ENCODE data around the gene PSMB3.
"Not testable (repeated sequence)": the region's sequence is repeated elsewhere in the genome, so short reads cannot be mapped to it uniquely, and the experiment has no call there.

PSMB3 gene

DNA sequence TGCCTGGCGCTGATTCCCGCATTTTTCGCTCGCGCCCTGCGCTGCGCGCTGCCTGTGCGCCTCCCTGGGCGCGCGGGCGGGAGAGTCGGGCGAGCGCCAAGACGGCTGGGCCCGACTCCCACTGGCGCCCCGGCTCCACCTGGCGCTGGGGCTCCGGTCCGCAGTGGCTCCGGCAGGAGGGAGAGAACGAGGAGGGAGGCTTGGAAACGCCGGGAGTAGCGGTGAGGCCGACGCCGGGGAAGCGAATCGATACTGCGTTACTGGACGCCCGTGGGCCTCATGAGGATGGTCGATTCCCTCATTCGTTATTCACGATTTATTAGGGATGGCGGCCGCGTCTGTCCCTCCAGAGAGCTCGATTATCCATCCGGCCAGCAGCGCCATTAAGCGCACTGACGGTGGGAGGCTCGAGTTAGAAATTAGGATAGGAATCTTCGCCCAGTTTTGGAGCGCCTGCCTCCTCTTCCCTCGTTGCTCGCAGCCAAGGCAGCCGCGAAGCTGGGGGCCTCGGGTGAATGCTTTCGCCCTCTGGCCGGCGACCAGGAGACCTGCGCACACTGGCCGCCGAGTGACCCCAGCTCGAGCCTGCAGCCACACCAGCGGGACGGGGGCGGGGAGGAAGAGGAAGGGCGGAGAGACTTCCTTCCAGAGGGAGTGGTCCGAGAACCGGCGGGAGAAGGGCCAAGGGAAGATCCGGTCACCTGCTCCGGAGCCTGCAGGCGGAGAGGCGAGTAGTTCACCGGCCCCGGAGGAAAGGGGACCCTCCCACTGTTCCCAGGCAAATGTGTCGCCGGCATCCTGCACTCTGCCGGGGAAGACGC is 3.1 kb upstream of the PSMB3 start:
- no peak for DNase-seq (ENCODE audit: low spot score)

DNA sequence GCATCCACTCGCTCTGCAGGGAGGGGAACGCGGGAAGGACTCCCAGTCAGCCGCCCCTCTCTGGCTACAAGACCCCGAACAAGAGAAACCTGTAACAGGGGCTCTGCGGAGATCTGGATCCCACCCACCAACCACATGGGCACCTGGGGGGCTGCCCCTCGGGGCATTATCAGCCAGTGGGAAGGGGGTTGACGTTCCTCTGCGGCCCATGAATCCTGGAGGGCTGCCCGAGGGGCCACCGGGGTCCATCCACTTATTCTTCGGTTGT is 2.6 kb upstream of the PSMB3 start:
- no peak for DNase-seq (ENCODE audit: low spot score)

DNA sequence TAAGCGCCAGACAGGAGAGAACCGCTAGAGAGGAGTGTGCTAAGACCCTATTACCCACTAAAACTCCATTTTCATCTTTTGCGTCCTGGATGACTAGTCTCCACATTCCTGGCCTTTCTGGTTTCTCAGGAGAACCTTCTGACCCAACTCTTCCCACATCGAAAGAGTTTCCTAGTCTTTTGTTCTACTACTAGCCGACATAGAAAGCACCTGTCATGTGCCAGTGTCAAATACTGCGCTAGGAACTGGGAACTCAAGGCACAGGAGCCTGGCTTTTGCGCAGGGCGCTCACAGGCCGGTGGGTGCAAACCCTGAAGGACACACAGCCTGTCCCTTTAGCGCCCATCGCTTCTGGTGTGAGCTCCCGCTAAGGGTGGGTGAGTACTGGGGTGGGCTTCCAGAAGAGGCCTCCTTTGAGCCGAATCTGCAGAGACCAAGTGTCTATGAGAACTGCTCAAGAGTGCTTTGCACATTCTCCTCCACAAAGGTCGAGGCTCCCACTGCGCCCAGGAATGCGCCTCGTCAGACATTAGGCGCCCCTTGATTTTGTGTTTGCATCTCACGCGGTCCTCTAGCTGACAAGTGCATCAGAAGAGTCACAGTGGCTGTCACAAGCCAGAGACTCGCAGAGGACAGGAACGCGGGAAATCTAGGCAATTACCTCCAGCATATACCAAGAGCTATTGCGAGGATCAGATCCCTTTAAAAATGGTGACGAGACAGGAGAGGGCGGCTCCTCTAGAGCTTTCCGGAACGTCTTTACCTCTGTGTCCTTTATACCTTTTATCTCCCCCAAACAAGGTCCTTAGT is 2.0 kb upstream of the PSMB3 start:
- no peak for DNase-seq (ENCODE audit: low spot score)

DNA sequence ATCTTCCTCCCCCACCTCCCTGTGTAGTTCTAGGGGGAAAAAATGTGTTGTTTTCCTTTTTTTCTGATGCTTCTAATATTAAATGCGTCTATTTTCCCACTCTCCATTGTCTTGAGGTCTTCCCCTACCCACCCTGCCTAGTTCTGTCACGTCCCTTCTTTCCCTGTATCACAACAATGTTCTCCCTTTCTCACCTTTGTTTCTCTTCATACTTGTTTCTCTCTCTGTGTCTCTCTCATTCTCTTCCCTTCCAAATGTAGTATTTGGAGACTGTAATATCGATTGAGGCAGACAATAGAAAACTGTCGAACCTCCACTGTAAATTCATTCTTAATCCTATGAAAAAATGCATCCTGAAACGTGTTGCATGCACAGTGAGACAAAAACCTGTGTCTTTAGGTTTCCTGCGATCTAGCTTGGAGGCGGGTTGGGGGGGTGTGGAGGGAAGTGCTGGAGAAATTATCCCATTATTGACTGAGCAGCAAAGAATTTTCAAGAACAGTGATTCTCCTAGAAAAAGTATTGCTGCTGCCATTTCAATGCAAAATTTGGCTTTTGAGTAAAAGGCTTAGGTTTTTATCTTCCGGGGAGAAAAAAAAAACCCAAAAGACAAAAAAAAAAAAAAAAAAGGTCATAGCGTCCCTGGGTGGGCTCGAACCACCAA is 1.3 kb upstream of the PSMB3 start:
- DNase-seq (ENCODE audit: low spot score): no peak

DNA sequence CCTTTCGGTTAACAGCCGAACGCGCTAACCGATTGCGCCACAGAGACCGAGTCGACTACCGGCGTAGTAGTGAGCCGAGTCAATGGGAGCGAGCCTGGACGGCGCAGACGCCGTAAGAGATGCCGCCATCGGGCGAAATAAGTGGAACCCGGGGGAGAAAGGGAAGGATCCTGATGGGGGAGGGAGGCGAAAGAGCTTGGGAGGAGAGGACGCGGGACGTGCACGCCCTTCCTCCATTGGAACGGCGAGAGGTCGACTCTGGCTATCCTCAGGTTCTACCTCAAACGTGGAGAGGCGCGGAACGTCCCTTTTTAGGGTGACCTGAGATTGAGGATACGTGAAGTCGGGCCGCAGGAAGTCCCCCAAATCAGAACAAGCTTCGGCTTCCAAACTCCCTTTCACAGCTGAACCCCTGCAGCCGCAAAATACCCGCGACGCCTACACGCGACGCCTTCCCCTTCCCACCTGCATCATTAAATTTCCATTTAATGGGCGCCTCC is 683 bp upstream of the PSMB3 start:
- peak; percentile 83 for DNase-seq (ENCODE audit: low spot score)

DNA sequence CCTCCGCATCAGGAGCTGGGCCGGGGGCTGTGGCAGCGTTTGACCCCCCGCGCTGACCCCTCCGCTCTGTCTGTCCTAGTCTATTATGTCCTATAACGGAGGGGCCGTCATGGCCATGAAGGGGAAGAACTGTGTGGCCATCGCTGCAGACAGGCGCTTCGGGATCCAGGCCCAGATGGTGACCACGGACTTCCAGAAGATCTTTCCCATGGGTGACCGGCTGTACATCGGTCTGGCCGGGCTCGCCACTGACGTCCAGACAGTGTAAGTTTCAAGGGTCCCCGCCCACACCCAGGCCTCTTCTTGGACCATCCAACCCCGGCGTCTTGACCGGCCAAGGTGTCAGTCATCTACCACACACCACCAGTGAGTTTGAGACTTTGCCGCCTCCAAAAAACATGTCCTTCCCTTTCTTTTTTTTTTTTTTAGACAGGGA is 548 bp downstream of the PSMB3 start:
- DNase-seq (ENCODE audit: low spot score): no peak

DNA sequence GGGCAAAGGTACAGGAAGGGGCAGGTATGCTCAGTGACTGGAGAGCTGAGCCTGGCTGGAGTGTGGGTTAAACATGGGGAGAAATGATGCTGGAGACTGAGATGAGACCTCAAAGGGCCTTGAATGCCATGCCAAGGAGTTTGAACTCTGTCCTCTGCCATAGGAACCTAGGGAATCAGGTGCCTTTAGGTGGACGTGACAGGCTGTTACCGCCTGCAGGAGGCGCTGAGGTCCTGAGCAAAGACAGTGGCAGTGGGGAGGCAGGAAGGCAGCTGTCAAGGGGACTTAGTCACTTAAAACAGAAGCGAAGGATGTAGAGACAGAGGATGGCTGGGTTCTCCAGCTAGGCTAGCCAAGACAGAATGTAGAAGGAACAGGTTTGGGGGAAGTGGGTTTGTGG is 9.1 kb downstream of the PSMB3 start:
- no peak for DNase-seq (ENCODE audit: low spot score)

- no peak for DNase-seq (ENCODE audit: low spot score)
Measured at GRCh38 chr17:38762231-38762630, 9.7 kb downstream of the PSMB3 start.

DNA sequence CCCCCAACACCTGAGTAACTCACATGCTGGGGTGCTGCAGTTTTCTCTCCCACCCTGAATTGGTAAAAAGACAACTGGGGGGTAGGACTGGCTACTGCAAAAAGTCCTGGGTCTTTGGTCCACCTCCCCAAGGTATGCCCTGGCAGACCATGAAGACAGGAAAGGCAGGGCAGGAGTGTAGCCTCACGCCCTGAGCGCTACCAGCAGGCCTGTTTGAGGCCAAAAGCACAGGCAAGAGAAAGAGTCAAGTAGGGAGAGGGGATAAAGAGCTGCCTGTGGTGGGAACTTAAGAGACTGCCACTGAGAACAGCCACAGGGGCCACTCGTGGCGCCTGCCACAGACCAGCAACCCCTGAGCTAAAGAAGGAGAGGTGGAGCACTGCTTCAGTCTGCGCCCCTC is 13.8 kb downstream of the PSMB3 start:
- DNase-seq (ENCODE audit: low spot score): no peak

- DNase-seq (ENCODE audit: low spot score): no peak
Measured at GRCh38 chr17:38768417-38768816, 15.9 kb downstream of the PSMB3 start.

DNA sequence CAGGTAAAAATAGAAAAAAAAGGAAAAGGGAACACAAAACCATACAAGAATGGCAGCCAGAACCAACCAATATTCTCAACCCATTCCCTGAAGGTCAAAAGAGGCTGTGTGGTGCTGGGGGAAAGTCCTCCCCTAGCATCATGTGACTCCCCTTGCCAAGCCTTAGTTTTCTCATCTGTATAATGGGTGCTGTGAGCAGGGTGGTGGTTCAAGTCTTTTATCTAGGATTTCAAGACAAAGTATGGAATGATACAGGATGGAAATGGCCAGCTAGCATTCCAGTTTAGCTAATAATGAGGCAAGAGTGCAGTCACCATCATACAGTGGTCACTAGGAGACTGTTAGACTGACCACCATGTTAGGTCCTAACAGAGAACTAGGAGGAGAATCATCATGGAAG is 20.7 kb downstream of the PSMB3 start:
- DNase-seq (ENCODE audit: low spot score): no peak

GRCh38 chr17:38777641-38778250 is 25.2 kb downstream of the PSMB3 start:
- no peak for DNase-seq (ENCODE audit: low spot score)

- no peak for DNase-seq (ENCODE audit: low spot score)
Measured at GRCh38 chr17:38779965-38780752, 27.6 kb downstream of the PSMB3 start.

DNA sequence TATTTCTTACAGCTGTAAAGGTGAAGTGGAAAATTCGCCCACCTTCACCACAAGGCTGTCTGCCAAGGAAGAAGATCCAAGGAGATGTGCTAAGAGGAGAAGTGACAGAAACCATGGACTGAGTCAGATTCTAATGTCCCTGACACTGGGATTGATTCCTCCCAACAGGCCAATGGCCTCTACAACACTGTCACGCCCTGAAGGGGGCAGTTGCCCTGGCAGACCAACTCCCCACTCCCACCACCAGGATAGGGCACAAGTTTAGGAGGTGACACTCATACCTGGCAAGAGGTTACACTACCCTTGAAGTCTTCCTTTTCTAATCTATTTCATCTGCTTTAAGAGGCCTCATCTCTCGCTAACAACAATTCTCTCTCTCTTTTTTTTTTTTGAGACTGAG is 30.7 kb downstream of the PSMB3 start:
- DNase-seq (ENCODE audit: low spot score): no peak

GRCh38 chr17:38786372-38786771 is 33.8 kb downstream of the PSMB3 start:
- DNase-seq (ENCODE audit: low spot score): no peak

DNA sequence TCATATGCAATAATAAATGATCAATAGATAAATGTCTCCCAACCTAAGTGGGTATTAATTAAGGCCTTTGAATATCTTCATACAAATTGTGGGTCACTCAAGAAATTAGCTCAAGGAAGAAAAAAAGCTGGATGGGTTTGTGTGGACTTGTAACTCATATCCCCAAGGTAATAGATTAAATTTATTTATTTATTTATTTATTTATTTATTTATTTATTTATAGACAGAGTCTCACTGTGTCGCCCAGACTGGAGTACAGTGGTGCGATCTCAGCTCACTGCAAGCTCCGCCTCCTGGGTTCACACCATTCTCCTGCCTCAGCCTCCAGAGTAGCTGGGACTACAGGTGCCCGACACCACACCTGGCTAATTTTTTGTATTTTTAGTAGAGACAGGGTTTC is 35.5 kb downstream of the PSMB3 start:
- DNase-seq (ENCODE audit: low spot score): not testable (repeated sequence)

GRCh38 chr17:38789185-38789584 is 36.6 kb downstream of the PSMB3 start:
- no peak for DNase-seq (ENCODE audit: low spot score)

DNA sequence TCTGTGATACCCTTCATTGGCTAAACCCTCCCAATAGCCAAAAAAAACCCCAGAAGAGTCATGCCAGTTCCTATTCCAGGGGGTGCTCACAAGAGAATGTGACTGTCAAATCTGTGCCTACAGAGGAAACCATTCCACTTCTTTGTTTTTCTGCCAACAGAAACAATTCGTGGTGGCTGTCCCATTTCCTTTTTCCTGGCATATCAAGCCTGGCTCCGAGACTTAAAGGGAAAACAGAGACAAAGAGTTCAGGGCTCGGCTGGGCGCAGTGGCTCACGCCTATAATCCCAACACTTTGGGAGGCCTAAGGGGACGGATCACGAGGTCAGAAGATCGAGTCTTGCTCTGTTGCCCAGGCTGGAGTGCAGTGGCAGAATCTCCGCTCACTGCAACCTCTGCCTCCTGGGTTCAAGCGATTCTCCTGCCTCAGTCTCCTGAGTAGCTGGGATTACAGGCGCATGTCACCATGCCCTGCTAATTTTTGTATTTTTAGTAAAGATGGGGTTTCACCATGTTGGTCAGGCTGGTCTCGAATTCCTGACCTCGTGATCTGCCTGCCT is 37.7 kb downstream of the PSMB3 start:
- DNase-seq (ENCODE audit: low spot score): not testable (repeated sequence)

DNA sequence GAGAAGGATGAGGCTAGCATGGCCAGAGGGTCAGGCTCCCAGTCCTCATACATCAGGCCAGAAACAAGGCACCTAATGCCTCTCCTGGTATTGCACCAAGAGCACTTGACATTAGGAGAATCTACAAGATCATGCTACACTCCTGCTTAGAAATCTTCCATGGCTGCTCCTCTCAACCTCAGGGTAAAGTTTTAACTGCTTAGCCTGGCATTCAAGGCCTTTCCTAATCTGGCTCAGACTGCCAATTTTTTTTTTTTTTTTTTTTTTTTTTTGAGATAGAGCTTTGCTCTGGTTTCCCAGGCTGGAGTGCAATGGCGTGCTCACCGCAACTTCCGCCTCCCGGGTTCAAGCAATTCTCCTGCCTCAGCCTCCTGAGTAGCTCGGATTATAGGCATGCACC is 38.6 kb downstream of the PSMB3 start:
- DNase-seq (ENCODE audit: low spot score): no peak

- no peak for DNase-seq (ENCODE audit: low spot score)
Measured at GRCh38 chr17:38794221-38794620, 41.7 kb downstream of the PSMB3 start.

GRCh38 chr17:38796451-38797157 is 44.1 kb downstream of the PSMB3 start:
- DNase-seq (ENCODE audit: low spot score): no peak

Data from pons (tissue), 1 donor.